GM21737 (cell line): ENCODE measurements around the gene CHCHD3.

Experiments used
- ATAC-seq: cut with Tn5 transposase; IDR thresholded peaks from one replicate; pipeline ENCODE4 v1.9.1; 2021; ENCODE audit warnings: mild to moderate bottlenecking, moderate library complexity; ENCODE audit not compliant: unreplicated experiment

CHCHD3 gene

GRCh38 chr7:132782777-132783640 is 298.9 kb downstream of the CHCHD3 start:
- ATAC-seq: no peak

GRCh38 chr7:132780822-132781221 is 301.1 kb downstream of the CHCHD3 start:
- no peak for ATAC-seq

- no peak for ATAC-seq
These were observed 302.7 kb downstream of the CHCHD3 start for GRCh38 chr7:132779164-132779563.

GRCh38 chr7:132778761-132779160 is 303.1 kb downstream of the CHCHD3 start:
- no peak for ATAC-seq

- no peak for ATAC-seq
These were observed 303.9 kb downstream of the CHCHD3 start for GRCh38 chr7:132777956-132778355.

GRCh38 chr7:132777414-132777813 is 304.5 kb downstream of the CHCHD3 start:
- no peak for ATAC-seq

- ATAC-seq: no peak
These were observed 305.8 kb downstream of the CHCHD3 start for GRCh38 chr7:132776048-132776620.

- no peak for ATAC-seq
These were observed 308.3 kb downstream of the CHCHD3 start for GRCh38 chr7:132773527-132773956.

GRCh38 chr7:132771301-132771730 is 310.6 kb downstream of the CHCHD3 start:
- ATAC-seq: no peak

GRCh38 chr7:132770055-132770454 is 311.8 kb downstream of the CHCHD3 start:
- no peak for ATAC-seq

GRCh38 chr7:132769280-132769679 is 312.6 kb downstream of the CHCHD3 start:
- no peak for ATAC-seq

GRCh38 chr7:132768099-132768498 is 313.8 kb downstream of the CHCHD3 start:
- no peak for ATAC-seq

- ATAC-seq: no peak
These were observed 314.5 kb downstream of the CHCHD3 start for GRCh38 chr7:132767378-132767777.

GRCh38 chr7:132766660-132767059 is 315.2 kb downstream of the CHCHD3 start:
- ATAC-seq: no peak

GRCh38 chr7:132765861-132766260 is 316.0 kb downstream of the CHCHD3 start:
- ATAC-seq: no peak

- no peak for ATAC-seq
These were observed 317.1 kb downstream of the CHCHD3 start for GRCh38 chr7:132764762-132765161.

GRCh38 chr7:132760866-132761265 is 321.0 kb downstream of the CHCHD3 start:
- no peak for ATAC-seq

GRCh38 chr7:132760244-132760623 is 321.7 kb downstream of the CHCHD3 start:
- no peak for ATAC-seq

GRCh38 chr7:132759482-132760243 is 322.2 kb downstream of the CHCHD3 start:
- ATAC-seq: no peak

GRCh38 chr7:132758986-132759385 is 322.9 kb downstream of the CHCHD3 start:
- no peak for ATAC-seq

- ATAC-seq: no peak
These were observed 324.1 kb downstream of the CHCHD3 start for GRCh38 chr7:132757783-132758182.
